SK-N-MC (cell line): ENCODE results near the gene SHISAL1.

Experiments
- EZH2 ChIP-seq: fragments of 200-600 bp; sonication (generic); IDR thresholded peaks from one replicate; pipeline ENCODE4 v1.6.1; 2017; ENCODE audit warnings: antibody characterized with exemption
- POLR2AphosphoS5 ChIP-seq: IDR thresholded peaks from 2 replicates; pipeline ENCODE4 v1.6.1; 2012; ENCODE audit warnings: mild to moderate bottlenecking, low read depth, low read length, borderline replicate concordance

DNA sequence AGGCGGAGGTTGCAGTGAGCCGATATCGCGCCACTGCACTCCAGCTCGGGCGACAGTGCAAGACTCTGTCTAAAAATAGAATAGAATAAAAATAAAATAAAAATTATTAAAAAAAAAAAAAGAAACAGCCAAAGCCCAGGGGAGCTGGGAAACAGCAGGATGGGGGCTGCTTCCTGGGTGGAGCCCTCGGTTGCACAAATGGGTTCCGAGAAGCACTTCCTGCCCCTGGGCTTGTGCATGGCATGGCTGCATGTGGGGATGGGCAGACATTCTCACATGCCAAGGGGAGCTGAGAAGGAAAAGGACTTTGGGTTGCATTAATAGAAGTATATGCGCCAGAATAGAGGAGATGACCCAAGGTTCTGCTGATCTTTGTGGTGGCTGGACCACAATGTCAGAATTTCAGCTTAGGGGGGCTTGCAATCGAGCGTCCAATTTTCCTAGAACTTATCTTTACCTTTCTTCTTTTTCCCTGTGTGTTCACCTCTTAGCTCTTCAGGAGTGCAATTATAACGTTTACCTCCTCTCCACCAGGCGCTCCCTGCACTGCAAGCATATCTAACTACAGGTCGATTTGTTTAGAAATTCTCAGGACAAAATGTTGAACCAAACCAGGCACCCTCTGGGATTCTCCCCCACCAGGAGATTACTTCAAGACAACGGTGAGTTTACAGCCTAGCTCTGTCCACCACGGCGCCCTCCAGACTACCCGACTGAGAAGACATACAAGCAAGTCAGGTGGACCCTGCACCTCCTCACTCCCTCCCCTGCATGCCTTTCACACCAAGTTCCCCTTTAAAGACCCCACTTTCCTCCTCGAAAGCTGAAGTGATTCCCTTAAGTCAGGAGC lies 53.2 kb downstream of the SHISAL1 start:
- TF ChIP-seq POLR2AphosphoS5 (no peak), EZH2 (no peak)
